Osteoblast (primary cell): Measurements from ENCODE around the gene PTGDS. TPM values are rescaled to one million over a fixed set of nuclear protein-coding genes. Genes with fewer than 3 reads are reported as not detected.

Source experiments
- DNase-seq: peaks from one replicate; pipeline ENCODE4 v3.0.0; 2011; ENCODE audit warnings: low spot score, mixed read lengths; ENCODE audit not compliant: insufficient read length; ENCODE audit errors: missing footprints
- H2AFZ ChIP-seq: 2 replicates; pipeline ENCODE4 v1.6.0; 2011; ENCODE audit warnings: mild to moderate bottlenecking, low read length
- H3K27ac ChIP-seq: 2 replicates; pipeline ENCODE4 v1.5.1; 2011; ENCODE audit warnings: mild to moderate bottlenecking, low read depth, low read length, moderate library complexity
- H3K27me3 ChIP-seq: 2 replicates; pipeline ENCODE4 v1.6.0; 2012; ENCODE audit warnings: mild to moderate bottlenecking, control low read depth, inconsistent platforms, low read length, moderate library complexity; ENCODE audit not compliant: insufficient read depth
- H3K36me3 ChIP-seq: 2 replicates; pipeline ENCODE4 v1.5.1; 2011; ENCODE audit warnings: mild to moderate bottlenecking, low read length, control low read depth, moderate library complexity; ENCODE audit not compliant: insufficient read depth
- H3K4me1 ChIP-seq: 2 replicates; pipeline ENCODE4 v1.5.1; 2011; ENCODE audit warnings: mild to moderate bottlenecking, low read length, control low read depth, moderate library complexity; ENCODE audit not compliant: insufficient read depth
- H3K4me2 ChIP-seq: 2 replicates; pipeline ENCODE4 v1.6.0; 2011; ENCODE audit warnings: mild to moderate bottlenecking, low read length; ENCODE audit not compliant: insufficient read depth
- H3K4me3 ChIP-seq: fragments of 200-600 bp; sonication (generic); 3 replicates; pipeline ENCODE4 v1.5.1; 2012; ENCODE audit warnings: mild to moderate bottlenecking, low read length, inconsistent platforms; ENCODE audit not compliant: insufficient read depth
- H3K79me2 ChIP-seq: 2 replicates; pipeline ENCODE4 v1.6.0; 2012; ENCODE audit warnings: mild to moderate bottlenecking, low read length, control low read depth, inconsistent platforms; ENCODE audit not compliant: insufficient read depth
- H3K9me3 ChIP-seq: 2 replicates; pipeline ENCODE4 v1.5.1; 2011; ENCODE audit warnings: low read depth, low read length, control low read depth
- H4K20me1 ChIP-seq: 2 replicates; pipeline ENCODE4 v1.6.0; 2012; ENCODE audit warnings: mild to moderate bottlenecking, low read length, control low read depth; ENCODE audit not compliant: insufficient read depth
- CTCF ChIP-seq: IDR thresholded peaks from 2 replicates; pipeline ENCODE4 v1.5.1; 2011; ENCODE audit warnings: mild to moderate bottlenecking, low read depth, low read length, moderate library complexity; ENCODE audit errors: extremely low read depth
- total RNA-seq: library from RNA; depleted of rRNA; stranded (reverse); fragments of >200 nt; gene quantifications from 2 replicates; pipeline ENCODE4 v1.2.3, GENCODE V29; 2012

PTGDS gene
- total RNA-seq, 1 donor = 57.9 TPM

GRCh38 chr9:136934277-136934676 lies 43.0 kb upstream of the PTGDS start:
- H3K27me3 ChIP-seq = no peaks in the 10 kb centered on the region
- no peak overlapping the region for H3K4me2 ChIP-seq
- no peaks in the 10 kb centered on the region for H3K4me1 ChIP-seq
- H3K27ac ChIP-seq = no peak overlapping the region
- H3K4me3 ChIP-seq = no peak overlapping the region
- H3K79me2 ChIP-seq = no peaks in the 10 kb centered on the region
- peaks cover 18% of the 10 kb centered on the region for H3K36me3 ChIP-seq
- DNase-seq = no peak
- no peak for TF ChIP-seq CTCF
- H3K9me3 ChIP-seq = no peaks in the 10 kb centered on the region
- H4K20me1 ChIP-seq = no peaks in the 10 kb centered on the region
- no peak overlapping the region for H2AFZ ChIP-seq

DNA sequence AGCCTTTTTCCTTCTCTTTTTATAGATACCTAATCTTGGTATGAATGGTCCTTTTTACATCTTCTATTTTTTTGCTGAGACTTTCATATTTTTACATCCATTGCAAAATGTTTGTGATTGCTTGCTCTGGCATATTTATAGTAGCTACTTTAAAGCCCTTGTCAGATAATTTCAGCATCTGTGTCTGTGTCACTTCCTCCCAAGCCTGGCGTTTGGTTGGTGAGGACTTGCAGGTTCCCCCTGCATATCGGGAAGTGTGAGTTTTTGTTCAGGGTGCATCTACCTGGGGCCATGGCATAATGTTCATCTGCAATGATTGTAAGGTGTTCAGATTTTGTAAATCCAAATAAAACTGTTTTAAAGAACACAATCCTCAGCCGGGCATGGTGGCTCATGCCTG lies 41.7 kb upstream of the PTGDS start:
- Histone ChIP-seq H3K36me3 (peaks cover 26% of the 10 kb centered on the region), H3K4me1 (no peaks in the 10 kb centered on the region), H3K27me3 (no peaks in the 10 kb centered on the region), H2AFZ (no peak overlapping the region), H3K79me2 (peaks cover 6% of the 10 kb centered on the region), H3K4me3 (no peak overlapping the region), H4K20me1 (peaks cover 9% of the 10 kb centered on the region), H3K27ac (no peak overlapping the region), H3K9me3 (no peaks in the 10 kb centered on the region), H3K4me2 (no peak overlapping the region)
- TF ChIP-seq CTCF = no peak
- DNase-seq = no peak

GRCh38 chr9:136936645-136937170 lies 40.6 kb upstream of the PTGDS start:
- DNase-seq = no peak
- Histone ChIP-seq H3K36me3 (peaks cover 36% of the 10 kb centered on the region), H3K4me2 (no peak overlapping the region)

More at GRCh38 chr9:136936645-136937170, 40.6 kb upstream of the PTGDS start:
- Histone ChIP-seq H3K4me1 (no peaks in the 10 kb centered on the region), H3K27me3 (no peaks in the 10 kb centered on the region), H3K4me3 (no peak overlapping the region), H3K27ac (no peak overlapping the region), H4K20me1 (peaks cover 9% of the 10 kb centered on the region), H3K79me2 (peaks cover 16% of the 10 kb centered on the region), H2AFZ (no peak overlapping the region), H3K9me3 (no peaks in the 10 kb centered on the region)
- no peak for TF ChIP-seq CTCF
